ENCODE data around the gene SMCP. TPM values are rescaled to one million over a fixed set of nuclear protein-coding genes. Genes with fewer than 3 reads are reported as not detected.

SMCP gene
- total RNA-seq, 1 donor from 2014 or later = not detected

DNA sequence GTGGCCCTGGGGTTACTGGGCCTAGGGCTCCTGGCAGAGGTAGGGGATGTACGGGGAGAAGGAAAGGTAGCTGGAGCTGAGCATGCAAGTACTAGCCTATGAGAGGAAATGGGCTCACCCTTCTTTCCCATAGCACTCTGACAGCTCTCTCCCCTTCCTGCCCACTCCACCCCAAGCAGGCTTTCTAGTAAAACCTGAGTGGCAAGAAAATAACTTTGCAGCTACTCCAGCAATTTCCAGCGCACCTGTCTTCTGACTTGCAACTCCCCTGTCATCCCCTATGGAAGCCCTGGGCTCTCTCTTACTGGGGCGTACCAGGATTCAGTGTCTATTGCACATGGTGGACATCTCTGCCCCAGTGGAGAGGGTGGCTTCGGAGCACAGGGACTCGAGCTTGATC is 23.5 kb downstream of the SMCP start:
- H3K79me2 ChIP-seq (ENCODE audit: insufficient read depth, low read length) = no peaks in the 10 kb centered on the region
- Mint-ChIP-seq H3K36me3 (ENCODE audit: low read depth, unreplicated experiment) (peaks cover 2% of the 10 kb centered on the region), H3K27me3 (ENCODE audit: low read depth, unreplicated experiment) (peaks cover 28% of the 10 kb centered on the region), H3K27ac (ENCODE audit: unreplicated experiment) (no peak overlapping the region), H3K4me1 (ENCODE audit: low read depth, unreplicated experiment) (peaks cover 17% of the 10 kb centered on the region), H3K9me3 (ENCODE audit: unreplicated experiment) (peaks cover 3% of the 10 kb centered on the region), H3K4me3 (ENCODE audit: unreplicated experiment) (no peak overlapping the region)
- H2AFZ ChIP-seq (ENCODE audit: low read depth, low read length) = no peak overlapping the region
- H3K27me3 ChIP-seq (ENCODE audit: insufficient read depth, low read length) = no peaks in the 10 kb centered on the region
- H3K9ac ChIP-seq (ENCODE audit: low read length) = no peak overlapping the region
- no peak for DNase-seq (ENCODE audit: low read depth)
- FAIRE-seq = no peak
- H3K4me3 ChIP-seq (ENCODE audit: insufficient read depth, low read depth, low read length) = no peak overlapping the region
- no peaks in the 10 kb centered on the region for H3K9me3 ChIP-seq (ENCODE audit: insufficient read depth, low read depth, low read length)
- no peaks in the 10 kb centered on the region for H4K20me1 ChIP-seq (ENCODE audit: insufficient read depth, low read length)
- H3K36me3 ChIP-seq (ENCODE audit: insufficient read depth, low read length) = no peaks in the 10 kb centered on the region
- H3K4me1 ChIP-seq (ENCODE audit: insufficient read depth, low read length) = peaks cover 4% of the 10 kb centered on the region
- TF ChIP-seq EZH2 (IDR thresholded peaks at IDR 0.05; ENCODE audit: insufficient read depth, low read length) = no peak
- TF ChIP-seq, protein P1, sequence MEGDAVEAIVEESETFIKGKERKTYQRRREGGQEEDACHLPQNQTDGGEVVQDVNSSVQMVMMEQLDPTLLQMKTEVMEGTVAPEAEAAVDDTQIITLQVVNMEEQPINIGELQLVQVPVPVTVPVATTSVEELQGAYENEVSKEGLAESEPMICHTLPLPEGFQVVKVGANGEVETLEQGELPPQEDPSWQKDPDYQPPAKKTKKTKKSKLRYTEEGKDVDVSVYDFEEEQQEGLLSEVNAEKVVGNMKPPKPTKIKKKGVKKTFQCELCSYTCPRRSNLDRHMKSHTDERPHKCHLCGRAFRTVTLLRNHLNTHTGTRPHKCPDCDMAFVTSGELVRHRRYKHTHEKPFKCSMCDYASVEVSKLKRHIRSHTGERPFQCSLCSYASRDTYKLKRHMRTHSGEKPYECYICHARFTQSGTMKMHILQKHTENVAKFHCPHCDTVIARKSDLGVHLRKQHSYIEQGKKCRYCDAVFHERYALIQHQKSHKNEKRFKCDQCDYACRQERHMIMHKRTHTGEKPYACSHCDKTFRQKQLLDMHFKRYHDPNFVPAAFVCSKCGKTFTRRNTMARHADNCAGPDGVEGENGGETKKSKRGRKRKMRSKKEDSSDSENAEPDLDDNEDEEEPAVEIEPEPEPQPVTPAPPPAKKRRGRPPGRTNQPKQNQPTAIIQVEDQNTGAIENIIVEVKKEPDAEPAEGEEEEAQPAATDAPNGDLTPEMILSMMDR (IDR thresholded peaks at IDR 0.05; ENCODE audit: insufficient read depth, low read depth, low read length) = no peak
- no peak overlapping the region for H3K27ac ChIP-seq (ENCODE audit: low read depth, low read length)
- H3K4me2 ChIP-seq (ENCODE audit: low read length) = no peak overlapping the region

DNA sequence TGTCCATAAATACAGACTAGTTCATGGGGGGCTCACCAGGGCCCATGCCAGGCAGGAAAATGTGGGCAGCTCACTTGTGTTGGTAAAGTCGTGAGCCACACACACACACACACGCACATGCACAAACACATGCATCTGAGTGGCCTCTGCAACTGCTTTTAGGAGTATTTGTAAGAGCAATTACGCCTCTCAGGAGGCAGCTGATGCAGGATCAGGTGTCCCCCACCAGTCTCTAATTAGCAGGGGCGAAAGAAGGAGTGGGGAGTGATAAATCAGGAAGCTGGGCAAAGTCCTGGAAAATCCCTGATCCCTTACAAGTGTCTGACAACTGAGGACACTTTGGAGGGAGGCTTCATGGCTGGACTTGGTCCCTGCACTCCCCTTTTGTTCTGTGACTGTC is 24.5 kb downstream of the SMCP start:
- peaks cover 28% of the 10 kb centered on the region for H3K27me3 Mint-ChIP-seq (ENCODE audit: low read depth, unreplicated experiment)
- DNase-seq (ENCODE audit: low read depth) (no peak), FAIRE-seq (no peak)
- H3K36me3 Mint-ChIP-seq (ENCODE audit: low read depth, unreplicated experiment) = peaks cover 2% of the 10 kb centered on the region
- Histone ChIP-seq H3K27me3 (ENCODE audit: insufficient read depth, low read length) (no peaks in the 10 kb centered on the region), H3K4me1 (ENCODE audit: insufficient read depth, low read length) (peaks cover 4% of the 10 kb centered on the region), H2AFZ (ENCODE audit: low read depth, low read length) (no peak overlapping the region), H3K4me3 (ENCODE audit: insufficient read depth, low read depth, low read length) (no peak overlapping the region), H3K9ac (ENCODE audit: low read length) (no peak overlapping the region), H3K79me2 (ENCODE audit: insufficient read depth, low read length) (no peaks in the 10 kb centered on the region), H3K27ac (ENCODE audit: low read depth, low read length) (no peak overlapping the region), H4K20me1 (ENCODE audit: insufficient read depth, low read length) (no peaks in the 10 kb centered on the region), H3K36me3 (ENCODE audit: insufficient read depth, low read length) (no peaks in the 10 kb centered on the region), H3K4me2 (ENCODE audit: low read length) (no peak overlapping the region), H3K9me3 (ENCODE audit: insufficient read depth, low read depth, low read length) (no peaks in the 10 kb centered on the region)
- H3K4me1 Mint-ChIP-seq (ENCODE audit: low read depth, unreplicated experiment) = peaks cover 27% of the 10 kb centered on the region
- peaks cover 3% of the 10 kb centered on the region for H3K9me3 Mint-ChIP-seq (ENCODE audit: unreplicated experiment)
- TF ChIP-seq, protein P1 (IDR thresholded peaks at IDR 0.05; ENCODE audit: insufficient read depth, low read depth, low read length) = no peak
- no peak for TF ChIP-seq EZH2 (IDR thresholded peaks at IDR 0.05; ENCODE audit: insufficient read depth, low read length)
- no peak overlapping the region for H3K27ac Mint-ChIP-seq (ENCODE audit: unreplicated experiment)
- no peak overlapping the region for H3K4me3 Mint-ChIP-seq (ENCODE audit: unreplicated experiment)

DNA sequence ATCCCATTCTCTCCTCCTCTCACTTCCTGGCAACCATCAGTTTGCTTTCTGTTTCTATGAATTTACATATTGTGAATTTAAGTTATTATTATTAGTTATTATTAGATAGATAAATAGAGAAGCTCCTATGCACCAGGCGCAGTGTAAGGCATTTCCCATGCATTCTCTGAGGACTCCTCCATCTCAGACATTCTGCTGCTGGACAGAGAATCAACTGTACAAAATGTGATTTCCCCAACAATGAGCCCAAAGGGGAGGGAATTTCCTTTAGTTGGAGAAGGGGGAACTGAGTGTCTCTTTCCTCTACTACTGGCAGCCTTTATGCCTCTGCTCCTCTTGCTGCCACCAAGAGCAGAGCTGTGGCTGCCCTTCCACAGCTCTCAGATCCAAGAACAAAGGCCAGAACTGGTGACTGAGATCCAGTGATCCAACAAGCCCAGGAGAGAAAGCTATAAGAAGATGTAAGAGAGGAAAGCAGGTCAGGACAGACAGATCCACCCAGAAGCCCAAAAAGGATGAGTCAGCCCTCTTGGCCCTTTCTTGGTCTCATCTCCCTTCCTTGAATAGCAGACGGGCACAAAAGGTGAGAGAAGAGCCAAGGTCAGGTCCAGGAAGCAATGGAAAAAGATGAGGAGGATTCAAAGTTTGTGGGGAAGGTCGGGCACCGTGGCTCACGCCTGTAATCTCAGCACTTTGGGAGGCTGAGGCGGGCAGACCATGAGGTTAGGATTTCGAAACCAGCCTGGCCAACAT is 26.7 kb downstream of the SMCP start:
- Mint-ChIP-seq H3K27me3 (ENCODE audit: low read depth, unreplicated experiment) (peaks cover 29% of the 10 kb centered on the region), H3K27ac (ENCODE audit: unreplicated experiment) (peak overlapping the region; percentile 98), H3K4me1 (ENCODE audit: low read depth, unreplicated experiment) (peaks cover 39% of the 10 kb centered on the region), H3K36me3 (ENCODE audit: low read depth, unreplicated experiment) (peaks cover 2% of the 10 kb centered on the region), H3K9me3 (ENCODE audit: unreplicated experiment) (peaks cover 6% of the 10 kb centered on the region), H3K4me3 (ENCODE audit: unreplicated experiment) (no peak overlapping the region)
- no peak overlapping the region for H3K4me3 ChIP-seq (ENCODE audit: insufficient read depth, low read depth, low read length)
- no peaks in the 10 kb centered on the region for H3K36me3 ChIP-seq (ENCODE audit: insufficient read depth, low read length)
- H3K27ac ChIP-seq (ENCODE audit: low read depth, low read length) = no peak overlapping the region
- no peaks in the 10 kb centered on the region for H3K79me2 ChIP-seq (ENCODE audit: insufficient read depth, low read length)
- TF ChIP-seq EZH2 (IDR thresholded peaks at IDR 0.05; ENCODE audit: insufficient read depth, low read length) = no peak
- TF ChIP-seq, protein P1 (IDR thresholded peaks at IDR 0.05; ENCODE audit: insufficient read depth, low read depth, low read length) = no peak
- H3K4me2 ChIP-seq (ENCODE audit: low read length) = no peak overlapping the region
- no peak overlapping the region for H2AFZ ChIP-seq (ENCODE audit: low read depth, low read length)
- peaks cover 4% of the 10 kb centered on the region for H3K4me1 ChIP-seq (ENCODE audit: insufficient read depth, low read length)
- FAIRE-seq (no peak), DNase-seq (ENCODE audit: low read depth) (no peak)
- no peaks in the 10 kb centered on the region for H3K9me3 ChIP-seq (ENCODE audit: insufficient read depth, low read depth, low read length)
- no peak overlapping the region for H3K9ac ChIP-seq (ENCODE audit: low read length)
- no peaks in the 10 kb centered on the region for H4K20me1 ChIP-seq (ENCODE audit: insufficient read depth, low read length)
- no peaks in the 10 kb centered on the region for H3K27me3 ChIP-seq (ENCODE audit: insufficient read depth, low read length)

Measured in astrocyte (in vitro differentiated cells and primary cell).